GM18507 (cell line): ENCODE data around the gene SKAP1.

Experiments
- DNase-seq: peaks from one replicate; pipeline ENCODE4 v3.0.0; 2011; ENCODE audit warnings: low read depth; ENCODE audit not compliant: insufficient read length; ENCODE audit errors: extremely low spot score
- FAIRE-seq: peaks from 2 replicates; lab custom pipeline; 2011; peaks lifted over from hg19 to GRCh38; lab: Jason Lieb, UNC

Gene SKAP1

DNA sequence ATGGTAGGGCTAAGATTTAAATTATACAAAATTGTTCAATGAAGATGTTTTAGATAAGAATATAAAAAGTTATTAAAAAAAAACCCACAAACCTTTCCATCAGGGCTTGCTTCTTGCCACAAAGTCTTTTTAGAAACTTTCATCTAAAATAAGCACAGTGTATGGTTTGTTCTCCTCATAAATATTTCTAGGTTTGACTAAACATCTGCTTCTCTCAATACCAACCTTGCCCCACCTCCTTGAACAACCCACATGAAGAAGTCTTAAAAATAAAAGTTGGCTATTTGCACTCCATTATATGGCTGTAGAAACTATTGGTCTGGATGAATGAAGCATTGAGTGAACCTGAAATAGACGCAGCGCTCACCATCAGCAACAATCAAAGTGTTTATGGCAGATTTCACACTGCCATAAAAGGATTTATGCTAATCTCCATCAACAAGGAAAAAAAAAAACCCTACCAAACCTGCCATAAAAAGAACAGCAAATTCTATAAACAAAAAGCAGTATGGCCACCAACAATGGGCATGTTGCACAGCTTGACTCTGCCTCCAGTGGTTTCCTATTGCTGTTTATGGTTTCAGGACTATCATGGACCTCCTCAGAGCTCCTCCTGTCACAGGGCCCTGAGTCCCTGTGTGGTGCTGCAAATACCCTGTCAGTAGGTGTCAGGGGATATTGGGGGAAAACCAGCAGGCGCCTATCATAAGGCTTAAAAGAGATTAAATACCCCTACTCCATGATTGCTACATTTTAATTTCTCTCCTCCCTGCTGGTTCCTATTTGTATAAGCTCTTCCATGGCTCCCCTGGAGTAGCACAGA lies 284.8 kb downstream of the SKAP1 start:
- DNase-seq (no peak), FAIRE-seq (no peak)

DNA sequence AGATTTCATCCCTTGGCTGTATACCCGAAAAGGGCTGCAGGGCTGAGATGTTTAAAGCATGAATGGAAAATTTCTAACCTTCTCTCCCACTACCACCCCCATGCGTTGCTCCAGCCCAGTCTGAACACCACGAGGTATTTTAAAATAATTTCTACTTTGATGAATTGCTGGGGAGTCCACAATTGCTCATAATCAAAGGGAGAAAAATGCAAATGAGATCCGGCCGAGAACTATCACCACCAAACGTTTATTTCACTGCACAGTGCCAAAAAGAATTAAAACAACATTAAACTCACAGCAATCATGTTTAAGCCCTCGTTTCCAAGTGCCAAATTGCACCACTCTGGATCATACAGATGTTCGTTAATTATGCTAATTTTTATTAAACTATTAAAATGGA lies 285.8 kb downstream of the SKAP1 start:
- DNase-seq (no peak), FAIRE-seq (no peak)

- FAIRE-seq, result no peak
- DNase-seq, result no peak
Observed at GRCh38 chr17:48143629-48144028, 286.4 kb downstream of the SKAP1 start.

GRCh38 chr17:48139944-48140343 lies 290.1 kb downstream of the SKAP1 start:
- DNase-seq (no peak), FAIRE-seq (no peak)

- DNase-seq, result no peak
- no peak for FAIRE-seq
Observed at GRCh38 chr17:48137656-48138055, 292.4 kb downstream of the SKAP1 start.

GRCh38 chr17:48134912-48135480 lies 295.0 kb downstream of the SKAP1 start:
- DNase-seq, result no peak
- FAIRE-seq, result no peak

- FAIRE-seq (no peak), DNase-seq (no peak)
Observed at GRCh38 chr17:48132385-48132784, 297.6 kb downstream of the SKAP1 start.

DNA sequence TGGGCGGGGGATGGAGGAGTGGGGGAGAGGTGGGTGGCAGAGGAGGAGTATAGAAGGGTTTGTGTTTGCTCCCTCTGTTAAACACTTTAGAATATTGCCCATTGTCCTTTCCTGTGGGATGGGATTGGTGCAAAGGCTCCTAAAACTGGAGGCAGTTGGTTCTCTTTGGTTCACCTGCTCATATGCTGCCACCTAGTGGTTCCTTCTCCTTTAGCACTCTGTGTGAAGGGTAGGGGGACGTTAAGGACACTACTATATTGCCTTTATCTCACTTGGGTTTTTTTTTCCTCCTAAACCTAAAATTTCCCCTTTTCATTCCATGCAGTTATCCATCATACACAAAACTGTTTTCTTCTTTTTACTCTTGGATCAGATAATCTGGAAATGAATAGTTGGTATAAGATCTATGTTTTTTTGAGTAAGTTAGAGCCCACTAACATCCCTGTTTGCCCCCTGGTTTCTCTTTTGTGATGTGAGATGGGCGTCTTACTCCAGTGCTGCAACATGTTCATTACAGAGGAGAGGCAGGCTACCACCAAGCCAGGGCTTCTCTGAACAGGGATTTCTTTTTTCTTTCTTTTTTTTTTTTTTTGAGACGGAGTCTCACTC lies 298.7 kb downstream of the SKAP1 start:
- peak; percentile 86 for FAIRE-seq
- DNase-seq, result peak; percentile 37

DNA sequence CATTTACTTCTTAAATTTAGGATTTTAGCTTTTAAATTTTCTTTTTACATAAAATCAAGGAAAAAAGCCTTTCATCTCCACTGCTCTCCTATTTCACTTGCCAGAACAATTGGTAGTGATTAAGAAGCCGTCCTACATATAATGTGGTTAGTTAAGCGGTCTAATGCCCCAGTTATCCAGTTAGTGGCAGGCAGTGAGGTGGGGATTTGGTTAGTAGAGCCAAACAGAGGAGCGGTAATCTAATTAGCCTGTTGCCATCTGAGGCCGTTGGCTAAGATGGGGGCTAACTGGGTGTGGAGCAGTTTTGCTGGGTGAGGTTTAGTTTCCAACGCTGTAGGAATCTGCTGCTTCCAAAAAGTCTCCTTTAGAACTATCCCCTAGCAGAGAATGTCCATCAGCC lies 300.0 kb downstream of the SKAP1 start:
- FAIRE-seq (no peak), DNase-seq (no peak)

DNA sequence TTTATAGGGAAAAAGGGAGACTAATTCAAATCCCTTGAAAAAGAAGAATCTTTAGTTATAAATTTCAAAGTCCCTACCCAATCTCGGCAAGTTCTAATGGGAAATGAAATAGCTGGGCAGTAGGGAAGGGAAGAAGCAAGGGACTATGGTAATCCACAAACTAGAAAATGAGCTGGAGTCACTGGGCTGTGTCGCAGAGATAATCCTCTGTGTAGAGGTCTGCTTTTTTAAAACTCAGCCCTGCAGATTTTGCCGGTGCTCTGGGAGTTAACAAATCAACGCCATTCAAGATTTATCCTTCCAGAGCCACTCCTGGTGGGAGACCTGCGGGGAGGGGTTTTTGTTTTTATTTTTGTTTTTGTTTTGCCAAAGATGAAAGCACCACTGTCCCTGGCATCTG lies 301.6 kb downstream of the SKAP1 start:
- FAIRE-seq (no peak), DNase-seq (no peak)

DNA sequence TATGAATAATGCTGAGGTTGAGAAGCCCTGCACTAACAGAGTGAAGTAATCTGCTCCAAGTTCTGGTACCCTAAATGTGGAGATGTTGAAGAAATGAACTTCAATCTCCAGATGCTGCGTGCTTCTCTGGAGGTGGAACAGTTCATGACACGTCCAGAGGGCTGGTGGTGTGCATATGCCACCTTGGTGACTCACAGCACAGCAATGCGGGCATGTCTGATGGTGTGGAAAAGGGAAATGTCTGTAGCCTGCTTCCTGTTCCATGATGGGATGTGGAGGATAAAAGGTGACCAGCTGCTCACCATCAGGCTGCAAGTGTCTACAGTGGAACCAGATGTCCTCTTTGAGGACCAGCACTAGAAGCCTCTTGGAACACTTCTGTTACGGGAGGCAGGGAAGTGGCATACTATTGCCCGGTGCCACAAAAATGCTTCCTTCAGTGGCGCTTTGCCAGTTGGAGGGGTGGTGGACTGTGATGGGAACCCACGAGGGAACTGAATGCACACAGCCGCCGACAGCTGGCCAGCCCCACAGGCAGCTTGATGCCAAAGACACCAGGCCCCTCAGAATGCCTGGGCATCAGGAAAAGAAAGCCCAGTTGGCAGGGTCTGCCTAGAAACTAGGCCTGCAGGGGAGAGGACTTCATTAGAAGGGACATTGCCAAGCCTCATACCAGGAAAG lies 302.5 kb downstream of the SKAP1 start:
- DNase-seq, result no peak
- no peak for FAIRE-seq

- FAIRE-seq, result no peak
- DNase-seq, result no peak
Observed at GRCh38 chr17:48126532-48126850, 303.5 kb downstream of the SKAP1 start.

DNA sequence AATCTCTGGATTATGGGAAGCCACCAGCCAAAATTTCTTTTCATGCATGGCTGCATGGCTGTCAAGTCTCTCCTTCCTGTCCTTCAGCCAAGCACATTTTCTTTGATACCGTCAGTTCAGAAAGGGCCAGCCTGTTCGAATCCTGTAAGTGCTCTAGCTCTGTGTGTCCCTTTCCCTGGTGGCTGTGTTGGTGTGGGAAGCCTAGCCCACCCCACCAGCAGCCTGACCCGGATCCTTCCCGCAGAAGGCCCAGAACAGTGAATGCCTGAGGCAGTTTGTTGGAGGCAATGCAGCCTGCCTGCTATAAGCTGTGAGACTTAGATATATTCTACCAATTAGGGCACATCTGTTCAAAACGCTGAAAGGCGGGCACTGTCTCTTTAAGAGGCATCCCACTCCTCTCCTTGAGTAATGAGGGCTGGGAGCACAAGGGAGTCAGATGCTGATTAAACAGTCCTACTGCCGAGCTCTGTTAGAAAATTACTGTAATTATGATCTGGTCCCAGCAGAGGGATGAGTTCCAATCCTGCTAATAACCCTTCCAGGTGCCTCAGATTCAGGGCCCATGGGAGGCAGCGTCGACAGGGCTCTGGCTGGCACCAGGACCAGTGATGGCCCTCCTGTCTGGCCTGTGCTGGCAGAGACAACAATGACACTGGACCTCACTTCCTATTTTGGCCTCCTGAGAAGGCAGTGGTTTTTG lies 304.0 kb downstream of the SKAP1 start:
- no peak for DNase-seq
- no peak for FAIRE-seq

DNA sequence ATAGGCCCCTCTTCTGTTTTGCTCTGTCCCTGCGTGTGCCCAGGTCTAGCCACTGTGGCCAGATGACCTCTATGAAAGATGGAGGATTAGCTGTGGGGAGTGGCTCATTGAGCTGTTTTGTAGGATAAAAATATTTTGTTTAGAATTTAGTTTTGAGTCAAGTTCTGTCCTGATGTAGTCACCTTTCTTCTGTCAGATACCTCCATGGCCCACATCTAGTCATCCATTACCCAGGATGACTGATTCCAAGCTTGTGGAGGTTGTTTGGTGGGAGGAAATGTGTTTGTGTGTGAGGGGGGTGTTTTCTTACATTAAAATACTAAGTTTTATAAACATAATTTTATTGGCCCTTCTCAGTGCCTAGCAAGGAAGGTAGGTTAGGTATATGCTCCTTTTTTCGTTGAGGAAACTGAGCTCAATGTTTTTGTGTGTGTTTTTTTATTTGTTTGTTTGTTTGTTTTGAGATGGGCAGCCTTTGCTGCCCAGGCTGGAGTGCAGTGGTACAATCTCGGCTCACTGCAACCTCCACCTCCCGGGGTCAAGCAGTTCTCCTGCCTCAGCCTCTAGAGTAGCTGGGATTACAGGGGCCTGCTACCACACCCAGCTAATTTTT lies 306.1 kb downstream of the SKAP1 start:
- no peak for DNase-seq
- no peak for FAIRE-seq

DNA sequence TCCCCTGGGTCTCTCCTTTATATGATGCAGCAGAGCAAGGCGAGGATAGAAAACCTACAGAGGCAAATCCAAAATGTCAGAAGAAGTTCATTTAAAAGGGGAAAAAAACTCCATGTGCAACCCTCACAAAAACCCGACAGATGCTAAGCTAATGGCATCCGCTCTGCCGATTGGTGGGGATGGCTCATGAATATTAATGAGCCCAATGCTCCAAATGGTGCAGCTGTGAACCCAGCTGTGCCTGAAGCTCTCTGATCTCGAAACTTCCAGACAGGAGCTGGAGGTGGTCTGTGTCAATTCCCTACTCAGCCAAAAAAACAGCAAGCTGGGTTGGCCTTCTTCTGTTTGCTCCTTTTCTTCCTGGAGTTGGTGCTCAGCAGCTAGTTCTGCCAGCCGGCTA lies 306.9 kb downstream of the SKAP1 start:
- FAIRE-seq (no peak), DNase-seq (no peak)

GRCh38 chr17:48122665-48123045 lies 307.4 kb downstream of the SKAP1 start:
- FAIRE-seq, result no peak

GRCh38 chr17:48121923-48122664 lies 307.9 kb downstream of the SKAP1 start:
- DNase-seq (no peak), FAIRE-seq (no peak)

More at GRCh38 chr17:48122665-48123045, 307.4 kb downstream of the SKAP1 start:
- no peak for DNase-seq

DNA sequence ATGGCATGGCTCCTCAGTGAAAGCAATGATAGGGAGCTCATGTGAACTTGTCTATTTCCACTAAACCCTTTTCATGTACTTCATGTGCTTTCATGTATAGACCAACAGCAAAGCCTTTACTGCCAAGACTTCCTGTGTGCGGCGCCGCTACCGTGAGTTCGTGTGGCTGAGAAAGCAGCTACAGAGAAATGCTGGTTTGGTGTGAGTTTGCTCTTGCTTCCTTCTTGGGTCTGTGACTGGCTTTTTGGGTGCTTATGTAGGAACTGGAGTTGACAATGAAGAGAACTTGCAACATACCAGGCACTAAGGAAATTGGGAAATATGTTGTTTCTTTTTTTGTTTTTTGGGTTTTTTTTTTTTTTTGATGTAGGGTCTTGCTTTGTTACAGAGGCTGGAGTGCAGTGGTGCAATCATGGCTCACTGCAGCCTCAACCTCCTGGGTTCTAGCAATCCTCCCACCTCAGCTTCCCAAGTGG lies 316.8 kb downstream of the SKAP1 start:
- FAIRE-seq, result peak; percentile 88
- DNase-seq, result no peak

- FAIRE-seq (no peak), DNase-seq (no peak)
Observed at GRCh38 chr17:48111937-48112241, 318.1 kb downstream of the SKAP1 start.
